ENCODE measurements around the gene MARCHF9.

The MARCHF9 gene

DNA sequence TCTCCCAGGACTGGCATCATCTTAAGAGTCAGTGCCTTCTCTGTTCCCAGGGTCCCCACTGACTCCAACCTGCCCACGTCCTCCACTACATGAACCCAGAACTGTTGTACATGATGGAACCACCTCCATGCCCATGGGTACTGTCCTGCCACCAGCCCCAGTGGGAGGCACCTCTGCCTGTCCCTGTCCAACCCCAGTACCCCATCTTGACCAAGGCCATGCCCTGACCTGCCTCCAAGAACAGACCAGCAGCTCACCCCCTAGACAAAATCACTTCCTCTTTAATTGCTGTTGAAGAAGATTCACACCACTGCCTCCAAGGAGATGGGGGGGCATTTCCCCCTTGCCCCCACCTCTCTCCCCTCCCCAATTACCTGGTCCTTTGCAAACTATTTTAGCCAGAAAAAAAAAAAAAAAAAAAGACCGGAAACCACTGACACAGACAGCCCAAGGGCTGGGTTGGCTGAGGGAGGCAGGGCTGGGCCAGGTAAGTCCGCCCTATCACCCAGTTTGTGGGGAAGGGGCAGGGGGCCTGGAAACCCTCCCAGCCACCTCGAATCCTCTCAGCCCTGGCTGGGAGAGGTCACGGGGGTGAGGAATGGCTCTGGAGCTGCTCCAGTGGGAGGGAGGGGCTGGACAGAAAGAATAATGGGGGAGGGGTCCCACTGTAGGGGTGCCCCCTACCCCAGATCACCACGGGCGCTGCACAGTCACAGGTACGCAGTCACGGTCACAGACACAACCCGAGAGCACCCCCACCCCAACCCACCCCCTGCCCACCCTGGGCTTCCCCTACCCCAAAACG is 29.8 kb upstream of the MARCHF9 start:
- DNase-seq, result no peak

- DNase-seq, result no peak
Observed at GRCh38 chr12:57725851-57726150, 29.1 kb upstream of the MARCHF9 start.

GRCh38 chr12:57726151-57726883 is 28.6 kb upstream of the MARCHF9 start:
- peak; percentile 36 for DNase-seq

DNA sequence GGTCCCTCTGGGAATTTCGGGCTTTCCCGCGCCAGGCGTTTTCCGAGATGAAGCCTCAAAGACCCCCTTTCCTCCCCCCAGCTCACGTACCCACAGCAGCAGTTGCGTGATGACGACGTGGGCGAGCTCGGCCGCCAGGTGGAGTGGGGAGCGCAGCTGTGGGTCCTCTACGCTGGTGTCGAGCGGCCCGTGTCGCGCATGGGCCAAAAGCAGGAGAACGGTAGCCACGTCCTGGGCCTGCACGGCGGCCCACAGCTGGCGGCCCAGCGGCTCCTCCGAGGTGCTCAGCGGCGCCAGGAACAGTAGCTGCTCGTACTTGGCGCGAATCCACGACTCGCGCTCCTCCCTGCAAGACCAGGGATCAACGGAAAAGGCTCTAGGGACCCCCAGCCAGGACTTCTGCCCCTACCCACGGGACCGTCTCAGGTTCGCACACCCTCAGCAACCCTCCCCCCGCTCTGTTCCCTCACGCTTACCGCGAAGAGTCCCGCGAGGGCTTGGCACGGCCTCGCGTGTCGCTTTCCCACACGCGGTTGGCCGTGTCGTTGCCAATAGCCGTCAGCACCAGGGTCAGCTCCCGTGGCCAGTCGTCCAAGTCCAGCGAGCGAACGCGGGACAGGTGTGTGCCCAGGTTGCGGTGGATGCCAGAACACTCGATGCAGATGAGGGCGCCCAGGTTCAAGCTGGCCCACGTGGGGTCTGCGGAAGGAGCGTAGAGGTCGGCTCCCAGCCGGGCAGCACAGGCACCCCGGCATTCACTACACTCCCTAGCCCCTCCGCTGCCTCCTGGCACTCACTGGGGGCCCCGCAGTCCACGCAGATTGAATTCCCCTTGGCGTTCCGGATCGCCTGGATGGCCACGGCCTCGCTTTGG is 27.8 kb upstream of the MARCHF9 start:
- DNase-seq, result no peak

GRCh38 chr12:57727758-57728395 is 27.0 kb upstream of the MARCHF9 start:
- DNase-seq, result no peak

- DNase-seq, result no peak
Observed at GRCh38 chr12:57729321-57729844, 25.5 kb upstream of the MARCHF9 start.

DNA sequence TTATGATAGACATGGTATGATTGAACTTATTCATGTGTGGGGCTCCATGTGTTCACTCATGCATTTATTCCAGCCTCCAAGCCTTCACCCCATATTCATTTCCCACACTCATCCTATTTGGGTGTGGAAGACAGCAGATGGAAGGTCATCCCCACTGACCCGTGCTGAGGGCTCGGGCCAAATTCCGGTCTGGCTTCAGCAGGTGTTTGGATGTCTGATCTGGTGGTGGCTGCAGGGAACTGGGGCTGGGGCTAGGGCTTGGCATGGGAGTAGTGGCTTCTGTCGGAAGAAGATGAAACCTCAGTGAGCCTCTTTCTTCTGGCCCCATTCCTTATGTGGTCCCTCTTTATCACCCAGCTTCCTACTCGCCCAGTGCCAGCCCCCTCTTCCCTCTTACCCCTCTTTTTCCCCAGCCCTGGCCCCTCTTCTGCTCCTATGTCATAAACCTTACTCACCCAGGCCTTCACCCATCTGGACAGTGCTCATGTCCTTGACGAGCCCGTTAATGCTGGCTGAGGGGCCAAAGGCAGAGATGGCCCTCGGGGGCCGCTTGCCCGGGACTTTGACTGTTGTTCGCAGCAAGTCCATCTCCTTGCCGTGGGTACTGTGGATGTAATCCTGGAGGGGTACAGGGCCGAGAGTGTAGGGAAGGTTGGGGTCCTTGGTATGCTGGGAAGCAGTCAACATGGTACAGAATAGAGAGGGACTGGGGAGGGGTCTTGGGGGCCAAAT is 24.4 kb upstream of the MARCHF9 start:
- DNase-seq, result no peak

DNA sequence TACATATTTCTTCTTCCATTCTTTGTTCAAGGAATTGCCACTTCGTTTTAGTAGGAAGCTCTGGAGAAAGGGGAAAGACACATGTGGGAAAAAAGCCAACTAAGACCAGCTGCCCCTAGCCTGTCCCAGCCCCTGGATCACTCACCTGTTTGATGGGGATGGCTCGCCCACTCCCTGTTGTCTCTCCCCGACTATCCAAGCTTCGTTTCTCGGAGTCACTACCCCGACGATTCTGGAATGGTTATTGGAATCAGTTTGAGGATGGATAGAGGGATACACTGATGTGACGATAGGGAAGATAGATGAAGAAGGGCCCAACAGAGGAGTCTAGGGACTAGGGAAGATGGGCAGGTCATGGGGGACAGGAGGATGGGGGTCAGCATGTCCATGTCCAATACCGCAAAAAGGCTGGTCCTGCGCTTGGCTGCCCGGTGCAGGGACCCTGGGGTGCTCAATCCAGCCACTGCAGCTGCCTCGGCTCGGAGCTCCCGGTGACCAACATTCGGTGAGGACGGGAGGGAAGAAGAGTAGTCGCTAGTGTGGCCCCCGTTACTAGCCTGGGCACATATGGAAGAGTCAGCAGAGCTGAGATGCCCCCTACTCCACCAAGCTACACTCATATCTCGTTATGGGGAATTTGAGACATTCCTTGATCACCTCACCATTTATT is 23.4 kb upstream of the MARCHF9 start:
- DNase-seq, result no peak

DNA sequence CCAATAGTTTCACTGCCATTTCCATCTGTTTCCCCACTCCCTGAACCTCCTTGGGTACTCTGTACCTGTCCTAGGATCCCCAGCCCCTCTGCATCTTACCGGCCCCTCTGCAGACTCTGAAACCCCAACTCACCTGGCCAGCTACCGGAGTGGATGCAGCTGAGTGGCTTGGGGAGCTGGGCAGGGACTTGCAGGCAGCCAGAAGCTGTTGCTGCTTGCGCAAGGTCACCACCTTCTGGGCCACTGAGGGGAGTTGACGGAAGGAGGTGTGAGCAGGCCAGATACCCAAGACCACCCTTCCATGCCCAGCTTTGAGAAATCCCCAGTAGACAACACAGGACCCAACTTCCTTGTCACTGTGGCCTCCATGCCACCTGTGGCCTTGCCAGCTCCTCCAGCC is 22.6 kb upstream of the MARCHF9 start:
- DNase-seq, result no peak

- no peak for DNase-seq
Observed at GRCh38 chr12:57732726-57733593, 21.9 kb upstream of the MARCHF9 start.

- DNase-seq, result no peak
Observed at GRCh38 chr12:57733928-57734327, 21.0 kb upstream of the MARCHF9 start.

- DNase-seq, result no peak
Observed at GRCh38 chr12:57734591-57734990, 20.3 kb upstream of the MARCHF9 start.

- DNase-seq, result no peak
Observed at GRCh38 chr12:57735198-57735855, 19.6 kb upstream of the MARCHF9 start.

- DNase-seq, result no peak
Observed at GRCh38 chr12:57735952-57736740, 18.8 kb upstream of the MARCHF9 start.

- DNase-seq, result no peak
Observed at GRCh38 chr12:57736741-57737466, 18.0 kb upstream of the MARCHF9 start.

DNA sequence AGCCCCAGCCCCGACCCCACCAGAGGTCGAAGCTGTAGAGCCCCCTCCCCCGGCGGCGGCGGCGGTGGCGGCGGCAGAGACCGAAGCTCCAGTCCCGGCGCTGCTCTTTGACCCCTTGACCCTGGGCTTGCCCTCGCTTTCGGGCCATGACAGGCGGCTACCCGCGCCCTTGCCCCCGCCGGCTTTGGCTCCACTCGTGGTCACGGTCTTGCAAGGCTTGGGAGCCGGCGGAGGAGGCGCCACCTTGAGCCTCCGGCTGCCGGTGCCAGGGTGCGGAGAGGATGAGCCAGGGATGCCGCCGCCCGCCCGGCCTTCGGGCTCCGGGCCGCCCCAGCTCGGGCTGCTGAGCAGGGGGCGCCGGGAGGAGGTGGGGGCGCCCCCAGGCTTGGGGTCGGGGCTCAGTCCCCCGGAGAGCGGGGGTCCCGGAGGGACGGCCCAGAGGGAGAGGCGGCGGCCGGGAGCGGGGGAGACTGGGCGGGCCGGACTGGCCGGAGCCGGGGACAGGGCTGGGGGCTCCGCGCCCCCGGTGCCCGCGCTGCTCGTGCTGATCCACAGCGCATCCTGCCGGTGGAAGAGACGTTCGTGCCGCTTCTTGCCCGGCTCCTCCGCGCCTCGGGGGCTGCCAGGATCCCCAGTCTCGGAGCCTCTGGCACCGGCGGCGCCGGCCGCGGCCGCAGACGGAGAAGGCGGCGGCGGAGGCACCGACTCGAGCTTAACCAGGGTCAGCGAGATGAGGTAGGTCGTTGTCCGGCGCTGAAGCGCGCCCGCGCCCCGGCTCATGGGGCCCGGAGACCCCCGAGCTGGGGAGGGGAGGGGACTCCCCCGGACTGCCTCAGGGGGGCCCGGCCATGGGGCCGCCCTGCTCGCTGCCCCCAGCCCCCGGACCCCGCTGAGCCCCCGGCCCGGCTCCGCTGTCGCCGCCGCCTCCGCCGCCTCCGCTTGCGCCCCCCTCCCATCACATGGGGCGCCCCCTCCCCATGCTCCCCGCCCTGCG is 17.1 kb upstream of the MARCHF9 start:
- DNase-seq, result no peak

GRCh38 chr12:57738661-57739237 is 16.2 kb upstream of the MARCHF9 start, which contains the start of gene AGAP2:
TSS of gene AGAP2 (minus strand) at chr12:57738742. CDS start at chr12:57738246, 496 bp downstream.
- DNase-seq, result no peak

Data from hematopoietic multipotent progenitor cell treated with erythropoietin and hydrocortisone succinate and interleukin-3 and kit ligand, for 6 days (in vitro differentiated cells).